GM12892 (cell line): Measurements from ENCODE around the gene MICU2.

Source experiments
- POLR2A ChIP-seq: IDR thresholded peaks from 2 replicates; pipeline ENCODE4 v1.6.1; 2011; ENCODE audit warnings: low read depth, low read length, control low read depth
- POLR2AphosphoS5 ChIP-seq: IDR thresholded peaks from 2 replicates; pipeline ENCODE4 v1.6.1; 2011; ENCODE audit warnings: low read depth, low read length, control low read depth
- TAF1 ChIP-seq: IDR thresholded peaks from 2 replicates; pipeline ENCODE4 v1.6.1; 2011; ENCODE audit warnings: low read depth, mild to moderate bottlenecking, control low read depth, low read length, borderline replicate concordance

DNA sequence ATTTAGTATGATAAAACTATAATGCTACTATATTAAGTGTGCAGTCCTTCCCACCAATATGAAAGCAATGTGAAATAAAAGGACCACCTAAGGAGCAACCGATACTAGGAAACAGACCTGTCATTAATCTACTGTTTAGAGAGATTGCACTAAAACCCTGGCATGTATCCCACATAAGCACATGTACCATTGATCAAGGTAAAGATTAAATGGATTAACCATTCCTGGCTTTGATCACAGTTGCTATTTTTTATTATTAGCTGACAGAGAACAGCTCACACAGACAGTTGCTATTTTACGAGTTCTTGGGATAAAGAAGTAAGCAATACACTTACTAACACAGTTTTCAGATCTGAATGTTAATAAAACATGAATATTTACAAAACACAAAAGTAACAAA, 87.2 kb downstream of the MICU2 start:
- TF ChIP-seq POLR2AphosphoS5 (no peak), POLR2A (no peak), TAF1 (no peak)
